HG03571 (cell line): ENCODE data around the gene DNASE1L2.

ENCODE experiments used
- ATAC-seq: cut with Tn5 transposase; IDR thresholded peaks from one replicate; pipeline ENCODE4 v1.9.1; 2021; ENCODE audit not compliant: unreplicated experiment

DNASE1L2 gene

DNA sequence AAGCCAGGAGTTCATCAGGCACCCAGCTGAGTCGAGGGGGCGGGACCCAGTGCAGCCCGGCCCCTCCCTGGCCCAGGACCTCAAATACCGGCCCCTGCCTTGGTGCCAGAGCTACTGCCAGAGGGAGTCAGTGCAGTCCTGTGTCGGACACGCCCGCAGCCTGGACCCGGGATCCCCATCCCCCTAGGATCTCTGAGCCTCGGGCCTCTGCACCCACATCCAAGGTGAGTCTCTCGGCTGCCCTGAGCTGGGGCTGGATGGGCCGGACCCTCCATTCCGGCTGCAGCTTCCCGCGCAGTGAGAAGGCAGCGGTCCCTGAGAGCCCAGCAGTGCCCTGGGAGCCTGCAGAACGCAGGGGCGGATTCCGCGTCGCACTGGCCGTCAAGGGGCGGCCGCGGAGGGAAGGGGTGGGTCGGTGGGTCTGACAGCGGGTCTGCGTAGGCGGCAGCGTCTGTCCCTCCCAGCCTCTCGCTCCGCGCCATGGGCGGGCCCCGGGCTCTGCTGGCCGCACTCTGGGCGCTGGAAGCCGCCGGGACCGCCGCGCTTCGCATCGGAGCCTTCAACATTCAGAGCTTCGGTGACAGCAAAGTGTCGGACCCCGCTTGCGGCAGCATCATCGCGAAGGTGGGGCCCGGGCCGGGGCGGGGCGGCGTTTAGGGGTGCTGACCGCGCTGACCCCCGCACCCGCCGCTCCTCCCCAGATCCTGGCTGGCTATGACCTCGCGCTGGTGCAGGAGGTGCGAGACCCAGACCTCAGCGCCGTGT lies at the start of gene DNASE1L2:
Gene DNASE1L2 (plus strand): TSS at position 108 of the 765 bp plus-strand sequence. CDS start 373 bp downstream, at position 481.
- ATAC-seq = no peak

- ATAC-seq = no peak
These were observed 49.7 kb upstream of the DNASE1L2 start for GRCh38 chr16:2186505-2186904.

DNA sequence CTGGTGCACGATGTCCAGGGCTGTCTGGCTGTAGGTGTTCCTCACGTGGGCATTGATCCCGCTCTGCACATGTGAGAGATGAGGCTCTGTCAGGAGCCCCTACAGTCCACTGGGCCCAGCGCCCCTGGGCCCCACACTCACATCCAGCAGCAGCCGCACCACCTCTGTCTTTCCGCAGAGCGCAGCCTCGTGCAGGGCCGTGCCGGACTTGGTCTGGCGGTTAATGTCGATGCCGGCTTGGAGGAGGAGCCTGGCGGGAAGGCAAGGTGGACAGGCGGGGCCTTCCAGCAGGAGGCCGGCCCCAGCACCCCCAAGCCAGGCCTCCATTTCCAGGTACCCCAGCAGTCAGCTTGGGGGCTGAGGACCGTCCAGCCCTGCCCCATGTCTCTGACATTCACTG lies 49.0 kb upstream of the DNASE1L2 start:
- ATAC-seq = no peak

DNA sequence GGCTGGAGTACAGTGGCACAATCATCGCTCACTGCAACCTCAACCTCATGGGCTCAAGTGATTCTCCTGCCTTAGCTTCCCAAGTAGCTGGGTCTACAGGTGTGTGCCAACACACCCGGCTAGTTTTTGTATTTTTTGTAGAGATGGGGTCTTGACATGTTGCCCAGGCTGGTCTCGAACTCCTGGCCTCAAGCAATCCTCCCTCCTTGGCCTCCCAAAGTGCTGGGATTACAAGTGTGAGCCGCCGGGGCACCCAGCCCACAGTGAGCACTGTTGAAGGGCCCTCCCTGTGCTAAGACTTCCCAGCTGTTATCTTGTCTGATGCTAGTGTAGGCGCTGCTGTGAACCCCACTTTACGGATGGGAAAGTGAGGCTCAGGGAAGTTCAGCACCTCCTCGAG lies 47.8 kb upstream of the DNASE1L2 start:
- ATAC-seq = no peak

DNA sequence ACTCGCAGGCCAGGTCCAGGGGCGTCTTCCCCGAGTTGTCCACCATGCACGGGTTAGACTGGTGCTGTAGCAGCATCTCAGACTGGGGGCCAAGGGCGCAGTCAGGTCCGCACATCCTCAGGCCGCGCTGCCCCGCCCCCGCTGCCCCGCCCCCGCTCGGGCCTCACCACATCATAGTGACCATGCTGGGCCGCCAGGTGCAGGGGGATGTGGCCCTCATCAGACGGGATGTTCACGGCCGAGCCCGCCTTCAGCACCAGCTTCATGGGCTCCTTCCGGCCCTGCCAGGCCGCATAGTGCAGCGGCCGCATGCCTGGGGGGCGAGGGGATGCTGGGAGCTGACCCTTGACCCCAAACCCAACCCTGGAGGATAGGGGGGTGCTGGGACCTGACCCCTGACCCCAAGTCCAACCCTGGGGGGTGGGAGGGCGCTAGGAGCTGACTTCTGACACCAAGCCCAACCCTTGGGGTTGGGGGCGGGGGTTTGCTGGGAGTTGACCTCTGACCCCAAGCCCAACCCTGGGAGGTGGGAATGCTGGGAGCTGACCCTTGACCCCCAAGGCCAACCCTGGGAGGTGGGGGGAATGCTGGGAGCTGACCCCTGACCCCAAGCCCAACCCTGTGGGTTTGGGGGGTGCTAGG lies 46.9 kb upstream of the DNASE1L2 start:
- ATAC-seq = no peak

DNA sequence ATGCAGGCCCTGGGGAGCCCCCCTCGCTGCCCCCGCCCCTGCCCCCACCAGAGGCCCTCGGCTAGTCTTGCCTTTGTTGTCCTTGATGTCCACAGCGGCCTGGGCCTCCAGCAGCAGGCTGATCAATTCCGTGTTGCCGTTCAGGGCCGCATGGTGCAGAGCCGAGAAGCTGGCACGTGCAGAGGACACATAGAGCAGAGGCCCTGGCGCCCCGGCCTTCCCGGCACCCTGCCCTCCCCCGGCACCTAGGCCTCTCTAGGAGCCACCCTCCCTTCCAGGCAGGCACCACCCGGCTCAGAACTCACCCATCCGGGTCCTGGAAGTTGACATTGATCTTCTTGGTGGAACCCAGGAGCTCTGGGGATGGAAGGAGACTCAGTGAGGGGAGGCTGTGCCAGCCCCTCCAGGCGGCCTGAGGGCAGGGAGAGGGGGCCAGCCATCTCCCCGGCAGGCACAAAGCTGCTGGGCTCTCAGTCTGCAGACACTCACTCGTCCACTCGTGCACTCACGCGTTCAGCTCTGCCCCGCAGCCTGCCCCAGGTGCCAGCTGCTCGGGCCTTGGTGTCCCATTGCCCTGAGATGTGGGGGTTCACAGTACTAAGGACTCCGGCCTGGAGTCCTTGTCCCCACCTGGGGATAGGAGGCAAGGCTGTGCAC lies 46.1 kb upstream of the DNASE1L2 start:
- no peak for ATAC-seq

DNA sequence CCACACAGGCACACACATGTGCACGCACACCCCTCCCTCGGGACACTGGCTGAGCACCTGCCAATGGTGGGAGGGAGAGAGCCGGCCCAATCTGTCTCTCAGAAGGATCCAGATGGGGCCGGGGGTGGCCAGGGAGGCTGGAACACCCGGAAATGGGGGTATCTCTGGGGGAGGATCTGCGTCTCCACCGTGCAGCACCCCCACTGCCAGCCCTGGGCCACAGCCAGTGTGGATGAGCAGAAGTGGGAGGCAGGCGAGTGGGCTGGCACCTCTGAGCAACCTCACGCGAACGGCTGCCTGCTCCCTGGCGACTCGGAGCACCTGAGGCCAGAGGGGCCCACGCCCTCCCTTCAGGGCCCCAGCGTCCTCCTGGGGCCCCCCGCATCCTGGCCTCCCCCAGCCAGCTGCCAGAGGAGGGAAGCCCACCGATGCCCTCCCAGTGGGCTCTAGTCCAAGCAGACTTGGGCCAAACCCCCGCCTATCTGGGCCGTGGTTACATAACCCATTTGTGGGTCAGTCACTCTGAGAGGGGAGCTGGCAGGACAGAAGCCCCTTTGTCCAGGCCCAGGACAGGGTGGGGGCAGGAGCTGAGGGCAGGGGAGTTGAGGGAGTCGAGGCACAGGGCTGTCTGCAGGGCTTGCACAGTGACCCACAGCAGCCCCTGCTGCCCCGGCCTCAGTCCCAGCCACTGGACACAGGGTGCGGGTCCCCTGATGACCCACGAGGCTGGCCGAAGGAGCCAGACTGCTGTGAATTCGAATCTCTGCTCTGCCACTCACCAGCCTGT lies 45.4 kb upstream of the DNASE1L2 start:
- no peak for ATAC-seq

- ATAC-seq = no peak
These were observed 44.9 kb upstream of the DNASE1L2 start for GRCh38 chr16:2191446-2191706.

GRCh38 chr16:2194166-2194834 lies 41.9 kb upstream of the DNASE1L2 start:
- no peak for ATAC-seq

GRCh38 chr16:2194852-2195321 lies 41.4 kb upstream of the DNASE1L2 start:
- ATAC-seq = no peak

DNA sequence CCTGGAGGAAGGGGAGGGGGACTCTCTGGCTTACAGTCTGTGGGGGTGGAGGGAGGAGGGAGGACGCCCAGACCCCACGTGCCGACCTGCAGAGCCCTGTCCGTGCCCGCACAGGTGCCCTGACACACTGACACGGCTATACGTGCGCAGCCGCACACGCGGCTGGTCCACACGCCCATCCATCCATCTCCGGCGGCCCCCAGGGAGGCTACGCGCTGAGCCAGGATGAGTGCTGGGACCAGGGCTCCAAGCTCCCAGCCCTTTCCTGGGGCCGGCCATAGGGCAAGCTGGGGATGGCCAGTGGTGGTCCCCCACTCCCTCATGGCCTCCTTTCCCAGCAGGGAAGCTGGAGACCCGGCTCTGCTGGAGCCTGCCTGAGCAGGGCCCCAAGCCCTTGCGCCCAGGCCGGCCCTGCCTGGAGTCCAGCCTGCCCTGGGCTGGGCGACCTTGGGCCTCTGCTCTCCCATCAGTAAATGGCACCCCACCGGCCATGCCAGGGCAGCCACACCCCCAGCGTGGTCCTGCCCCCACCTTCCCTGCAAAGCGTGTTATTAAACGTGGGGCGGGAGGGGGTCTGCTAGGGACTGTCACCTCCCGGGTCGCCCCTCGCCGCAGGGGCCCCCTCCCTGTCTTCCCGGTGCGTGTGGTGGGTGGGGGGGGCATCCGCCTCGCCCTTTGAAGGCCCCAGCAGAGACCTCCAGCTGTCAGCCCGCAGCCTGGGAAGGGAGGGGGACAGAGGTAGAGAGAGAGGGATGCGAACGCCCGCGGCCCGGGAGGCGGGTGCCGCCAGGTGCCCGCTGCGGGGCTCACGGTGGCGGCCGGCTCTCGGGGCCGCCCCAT lies 40.7 kb upstream of the DNASE1L2 start:
- ATAC-seq = no peak

GRCh38 chr16:2196162-2196980 lies 39.9 kb upstream of the DNASE1L2 start, which contains the start of gene CASKIN1:
TSS of gene CASKIN1 (minus strand) at chr16:2196605. CDS start at chr16:2196432, 173 bp downstream.
- no peak for ATAC-seq

DNA sequence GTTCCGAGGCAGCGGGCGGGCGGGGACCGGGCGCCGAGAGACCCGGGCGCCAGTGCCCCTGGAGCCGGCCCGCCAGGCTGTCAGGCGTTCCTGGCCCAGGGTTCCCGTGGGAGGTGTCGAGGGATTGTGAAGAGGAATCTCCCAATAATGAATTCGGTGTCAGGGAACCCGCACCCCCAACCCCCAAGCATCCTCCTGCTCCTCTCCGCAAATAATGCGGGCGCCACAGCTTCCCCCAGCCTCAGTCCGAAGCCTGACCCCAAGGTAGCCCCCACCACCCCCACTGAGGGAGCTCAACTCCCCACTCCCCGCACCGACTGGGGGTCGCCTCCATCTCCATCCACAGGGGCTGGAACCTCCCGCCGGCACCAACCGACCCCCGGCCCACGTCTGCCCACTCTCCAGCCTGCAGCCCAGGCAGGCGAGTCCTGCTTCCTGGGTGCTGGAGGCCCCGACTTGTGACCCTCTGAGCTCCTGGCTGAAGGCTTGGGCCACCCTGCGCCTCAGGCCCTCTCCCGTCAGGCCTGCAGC lies 39.2 kb upstream of the DNASE1L2 start:
- no peak for ATAC-seq

- ATAC-seq = no peak
These were observed 38.5 kb upstream of the DNASE1L2 start for GRCh38 chr16:2197765-2198164.

DNA sequence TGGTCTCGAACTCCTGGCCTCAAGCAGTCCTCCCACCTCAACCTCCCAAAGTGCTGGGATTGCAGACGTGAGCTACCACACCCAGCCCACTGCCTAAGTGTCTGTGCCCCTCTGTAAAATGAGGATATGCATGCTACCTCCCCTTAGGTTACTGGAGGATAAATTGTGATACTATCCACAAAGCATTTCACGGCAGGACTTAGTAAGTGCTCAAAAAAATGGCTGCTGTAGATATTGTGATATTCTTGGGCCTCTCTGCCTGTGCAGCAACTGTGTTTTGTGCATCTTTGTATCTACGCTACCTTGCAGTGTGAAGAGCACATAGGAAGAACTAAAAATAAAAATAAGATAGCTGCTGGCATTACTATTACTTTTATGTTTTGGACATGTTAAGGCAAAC lies 38.0 kb upstream of the DNASE1L2 start:
- ATAC-seq = no peak

DNA sequence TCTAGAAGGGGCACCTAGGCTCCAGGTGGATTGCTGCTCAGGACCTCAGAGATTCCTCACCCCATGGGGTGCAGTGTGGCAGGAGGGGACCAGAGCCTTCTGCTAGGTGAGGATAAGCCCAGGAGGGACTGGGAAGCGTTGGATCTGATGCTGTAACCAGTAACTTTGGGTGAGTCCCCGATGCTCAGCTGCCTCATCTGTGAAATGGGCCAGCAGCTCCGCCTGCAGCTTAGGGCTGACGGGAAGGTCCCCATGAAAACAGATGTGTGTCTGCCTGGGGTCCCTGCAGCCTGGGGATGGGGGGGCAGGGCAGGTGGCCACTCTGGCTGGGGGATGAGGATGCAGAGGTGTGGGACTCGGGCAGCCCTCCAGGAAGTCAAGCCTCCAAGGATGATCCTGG lies 37.1 kb upstream of the DNASE1L2 start:
- no peak for ATAC-seq

DNA sequence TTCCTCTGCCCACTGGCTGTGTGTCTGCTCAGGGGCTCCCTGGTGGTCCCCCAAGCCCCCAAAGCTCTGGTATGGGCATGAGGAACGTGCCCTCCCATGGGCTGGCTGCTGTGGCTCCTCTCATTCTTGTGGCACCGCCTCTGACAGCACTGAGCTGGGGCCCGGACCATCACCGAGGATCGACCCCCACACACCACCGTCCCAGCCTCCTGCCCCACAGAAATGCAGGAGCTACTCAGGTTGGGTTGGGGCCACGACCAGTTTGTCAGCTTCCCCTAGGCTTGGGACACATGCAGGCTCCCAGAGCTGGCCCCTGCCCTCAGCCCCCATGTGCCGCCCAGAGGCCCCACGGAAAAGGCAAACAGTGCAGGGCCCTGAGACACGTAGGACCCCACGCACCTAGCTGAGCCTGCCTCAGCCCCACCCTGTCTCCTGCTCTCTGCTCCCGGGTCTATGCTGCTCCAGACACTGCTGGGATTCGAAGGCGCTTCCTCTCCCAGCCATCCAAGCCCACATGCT lies 36.6 kb upstream of the DNASE1L2 start:
- ATAC-seq = no peak

- ATAC-seq = no peak
These were observed 35.9 kb upstream of the DNASE1L2 start for GRCh38 chr16:2200313-2200712.
